Measurements from ENCODE around the gene IRF6. TPM values are rescaled to one million over a fixed set of nuclear protein-coding genes. Genes with fewer than 3 reads are reported as not detected.

The IRF6 gene
- total RNA-seq, 2 experiments from 2014 or later = not detected

GRCh38 chr1:209786146-209786545 lies 19.8 kb downstream of the IRF6 start:
- H4K20me1 ChIP-seq (ENCODE audit: insufficient read depth, low read length) = no peaks in the 10 kb centered on the region
- no peaks in the 10 kb centered on the region for H3K9me2 ChIP-seq (ENCODE audit: insufficient read depth, low read length)
- no TSS peak for BruUV-seq (replicated peaks)
- peaks cover 5% of the 10 kb centered on the region; the same call in 1 of the 2 replicates for H3K9me3 ChIP-seq (ENCODE audit: low read length)
- TF ChIP-seq CTCF (conservative IDR thresholded peaks at IDR 0.05; ENCODE audit: low read length) = no peak
- TF ChIP-seq EZH2phosphoT487 (IDR thresholded peaks at IDR 0.05; ENCODE audit: borderline replicate concordance, low read depth, low read length) = no peak
- POLR2A ChIA-PET = interaction anchor here (0.7 to 2.9 kb wide), 5 partner anchors 17 to 73 kb away, joined by 3 to 23 read pairs (median 8); partner anchors contain the start of gene TRAF3IP3
- CTCF ChIA-PET (ENCODE audit: unreplicated experiment) = no interaction called here
- no peak overlapping the region for H3K4me2 ChIP-seq (ENCODE audit: low read length)
- H3K27ac ChIP-seq (ENCODE audit: low read depth, low read length, poor library complexity, severe bottlenecking) = no peak overlapping the region
- peaks cover 8% of the 10 kb centered on the region; the same call in 1 of the 2 replicates for H3K79me2 ChIP-seq (ENCODE audit: insufficient read depth, low read depth, low read length)
- no peak overlapping the region; the same call in 1 of the 2 replicates for H2AFZ ChIP-seq (ENCODE audit: low read length)
- H3K36me3 ChIP-seq (ENCODE audit: insufficient read depth, low read length) = peaks cover 18% of the 10 kb centered on the region
- peaks cover 15% of the 10 kb centered on the region for H3K4me1 ChIP-seq (ENCODE audit: insufficient read depth, low read length, poor library complexity, severe bottlenecking)
- intact Hi-C loops (cut with micrococcal nuclease; ENCODE audit: unreplicated experiment) = no loop called here
- H3K4me3 ChIP-seq (ENCODE audit: low read depth, low read length, poor library complexity, severe bottlenecking) = no peak overlapping the region
- no peak for DNase-seq (ENCODE audit: low spot score)

DNA sequence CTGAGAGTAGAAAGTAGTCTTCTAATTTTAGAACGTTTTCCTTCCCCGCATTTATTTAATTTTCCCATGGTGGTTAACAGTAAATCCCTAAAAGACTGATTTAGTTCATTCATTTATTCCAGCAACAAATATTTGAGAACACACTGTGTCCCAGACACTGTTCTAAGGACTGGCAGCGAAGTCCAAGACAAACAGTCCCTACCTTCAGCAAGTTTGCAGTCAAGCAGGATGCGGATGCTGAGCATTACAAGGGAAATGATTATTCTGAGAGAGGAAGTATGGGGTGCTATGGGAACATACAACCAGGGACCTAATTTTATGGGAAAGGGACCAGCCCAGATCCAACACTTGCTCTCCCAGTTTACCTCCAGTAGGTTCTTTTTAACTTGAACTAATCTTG lies 20.4 kb downstream of the IRF6 start:
- H3K4me3 ChIP-seq (ENCODE audit: low read depth, low read length, poor library complexity, severe bottlenecking) = no peak overlapping the region
- intact Hi-C loops (cut with micrococcal nuclease; ENCODE audit: unreplicated experiment) = no loop called here
- CTCF ChIA-PET (ENCODE audit: unreplicated experiment) = no interaction called here

More for the DNA sequence above, 20.4 kb downstream of the IRF6 start:
- Histone ChIP-seq H3K9me2 (ENCODE audit: insufficient read depth, low read length) (no peaks in the 10 kb centered on the region), H3K36me3 (ENCODE audit: insufficient read depth, low read length) (peaks cover 22% of the 10 kb centered on the region), H3K4me2 (ENCODE audit: low read length) (no peak overlapping the region), H3K4me1 (ENCODE audit: insufficient read depth, low read length, poor library complexity, severe bottlenecking) (peaks cover 15% of the 10 kb centered on the region), H3K9me3 (ENCODE audit: low read length) (peaks cover 5% of the 10 kb centered on the region; the same call in 1 of the 2 replicates), H3K27ac (ENCODE audit: low read depth, low read length, poor library complexity, severe bottlenecking) (no peak overlapping the region), H2AFZ (ENCODE audit: low read length) (peak overlapping the region; percentile 100; the same call in 1 of the 2 replicates), H3K79me2 (ENCODE audit: insufficient read depth, low read depth, low read length) (peaks cover 8% of the 10 kb centered on the region; the same call in 1 of the 2 replicates), H4K20me1 (ENCODE audit: insufficient read depth, low read length) (no peaks in the 10 kb centered on the region)
- POLR2A ChIA-PET = interaction anchor here (0.6 to 2.9 kb wide), 5 partner anchors 8 to 156 kb away, joined by 3 to 11 read pairs (median 4); partner anchors contain the start of gene TRAF3IP3
- no peak for TF ChIP-seq EZH2phosphoT487 (IDR thresholded peaks at IDR 0.05; ENCODE audit: borderline replicate concordance, low read depth, low read length)
- TF ChIP-seq CTCF (conservative IDR thresholded peaks at IDR 0.05; ENCODE audit: low read length) = no peak
- BruUV-seq (replicated peaks) = no TSS peak
- no peak for DNase-seq (ENCODE audit: low spot score)

Measured in OCI-LY7 (cell line).